Stimulated activated CD8-positive, alpha-beta memory T cell treated with anti-CD3 and anti-CD28 coated beads, Interleukin-15, amount 100 ng/mL, for 48 hours (primary cell): ENCODE results near the gene DAP.

Experiments
- DNase-seq, 2 donors: peaks; one replicate each; pipeline ENCODE4 v3.0.0-alpha.2; 2020; ENCODE audit warnings: low read depth in 2 of 2

Gene DAP

DNA sequence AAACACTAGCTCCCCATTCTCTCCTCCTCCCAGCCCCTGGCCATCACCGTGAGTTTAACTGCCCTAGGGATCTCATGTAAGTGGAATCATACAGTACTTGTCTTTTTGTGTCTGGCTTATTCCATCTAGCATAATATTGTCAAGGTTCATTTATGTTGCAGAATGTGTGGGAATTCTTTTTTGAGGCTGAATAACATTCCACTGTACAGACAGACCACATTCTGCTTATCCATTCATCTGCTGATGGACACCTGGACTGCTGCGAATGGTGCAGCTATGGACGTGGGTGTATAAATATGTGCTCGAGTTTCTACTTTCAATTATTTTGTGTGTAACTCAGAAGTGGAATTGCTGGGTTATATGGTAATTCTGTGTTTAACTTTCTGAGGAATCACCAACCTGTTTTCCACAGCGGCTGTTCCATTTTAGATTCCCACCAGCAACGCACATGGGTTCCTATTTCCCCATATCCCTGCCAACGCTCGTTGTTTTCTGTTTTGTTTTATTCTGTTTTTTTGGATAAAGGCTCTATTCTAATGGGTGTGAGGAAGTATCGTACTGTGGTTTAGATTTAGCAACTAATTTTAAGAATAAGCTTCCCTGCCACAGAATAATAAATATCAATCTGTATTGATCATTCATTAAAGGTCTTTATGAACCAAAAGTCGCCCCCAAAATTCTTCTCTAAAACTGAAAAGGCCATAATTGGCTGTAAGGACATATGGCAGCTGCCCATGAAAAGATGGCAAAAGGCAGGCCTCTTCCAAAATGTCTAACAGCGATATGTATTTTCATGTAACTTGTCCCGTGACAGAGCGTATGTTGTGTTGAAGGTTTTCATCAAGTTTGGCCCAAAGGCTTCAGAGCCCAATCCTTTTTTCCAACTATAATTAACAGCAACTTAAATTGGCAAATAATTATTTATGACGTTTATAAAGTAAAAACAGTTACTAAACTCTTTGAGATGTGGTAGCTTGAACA lies 70.3 kb downstream of the DAP start:
- no peak for DNase-seq

GRCh38 chr5:10689391-10690081 lies 71.5 kb downstream of the DAP start:
- DNase-seq, result no peak

GRCh38 chr5:10688651-10689171 lies 72.3 kb downstream of the DAP start:
- no peak for DNase-seq

DNA sequence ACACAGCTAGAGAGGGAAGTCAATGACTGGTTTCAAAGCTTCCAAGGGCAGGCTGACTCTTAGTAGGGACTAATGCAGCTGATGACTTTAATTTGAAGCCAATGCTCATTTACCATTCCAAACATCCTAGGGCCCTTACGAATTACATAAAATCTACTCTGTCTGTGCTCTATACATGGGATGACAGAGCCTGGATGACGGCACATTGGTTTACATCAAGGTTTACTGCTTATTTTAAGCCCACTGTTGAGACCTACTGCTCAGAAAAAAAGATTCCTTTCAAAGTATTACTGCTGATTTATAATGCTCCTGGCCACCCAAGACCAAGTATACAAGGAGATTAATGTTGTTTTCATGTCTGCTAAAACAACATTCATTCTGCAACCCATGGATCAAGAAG lies 74.1 kb downstream of the DAP start:
- DNase-seq, result no peak

DNA sequence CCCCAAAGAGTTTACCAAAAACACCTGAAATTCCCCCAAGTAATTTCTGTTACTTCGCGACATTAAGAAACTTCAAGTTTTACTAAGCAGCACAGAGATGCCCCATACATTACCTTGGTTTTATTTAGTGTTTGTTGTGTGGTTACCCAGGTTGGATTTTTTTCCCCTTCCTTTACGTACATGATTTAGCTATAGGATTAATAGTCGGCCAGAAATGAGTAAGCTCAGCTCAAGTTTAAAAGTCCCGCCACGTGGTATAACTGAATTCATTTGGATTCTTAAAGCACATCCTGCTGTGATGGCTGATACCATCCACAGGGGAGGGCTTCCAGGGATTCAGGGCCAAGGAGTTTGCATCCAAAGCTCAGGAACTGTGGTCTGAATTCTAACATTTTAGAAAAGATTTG lies 75.9 kb downstream of the DAP start:
- no peak for DNase-seq

- DNase-seq, result no peak
These were observed 76.5 kb downstream of the DAP start for GRCh38 chr5:10684303-10685086.

DNA sequence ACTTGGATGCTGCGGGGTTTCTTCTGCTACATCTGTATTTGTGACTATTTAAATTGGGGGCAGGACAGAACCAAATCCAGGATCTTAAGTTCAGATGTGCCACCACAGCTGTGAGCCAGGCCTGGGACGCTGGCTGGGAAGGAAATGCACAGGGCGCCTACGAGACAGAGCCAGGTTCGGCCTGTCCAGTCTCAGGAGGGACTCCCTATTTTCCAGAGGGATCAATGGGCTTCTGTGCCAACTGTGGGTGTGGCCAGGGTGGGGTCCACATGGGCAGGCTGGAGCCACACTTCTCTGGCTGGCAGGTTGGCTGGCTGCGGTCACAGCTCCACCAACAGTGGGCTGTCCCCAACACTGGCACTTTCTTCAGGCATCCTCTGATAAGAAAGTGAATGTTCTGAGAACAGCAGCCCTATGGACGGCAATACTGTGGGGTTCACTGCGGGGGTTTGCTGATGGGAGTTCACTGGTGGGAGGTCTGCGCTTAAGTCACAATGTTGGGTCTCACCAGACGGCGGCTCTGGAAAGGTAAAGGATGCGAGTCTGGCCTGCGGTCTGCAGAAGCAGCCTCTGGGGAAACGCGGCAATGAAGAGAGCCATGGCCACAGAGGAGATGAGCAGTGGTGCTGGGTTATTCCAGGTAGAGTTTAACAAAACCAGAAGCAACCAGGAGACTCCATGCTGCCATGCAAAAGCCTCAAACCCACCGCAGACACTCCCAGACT lies 78.1 kb downstream of the DAP start:
- DNase-seq, result no peak

GRCh38 chr5:10681731-10682679 lies 79.0 kb downstream of the DAP start:
- no peak for DNase-seq

DNA sequence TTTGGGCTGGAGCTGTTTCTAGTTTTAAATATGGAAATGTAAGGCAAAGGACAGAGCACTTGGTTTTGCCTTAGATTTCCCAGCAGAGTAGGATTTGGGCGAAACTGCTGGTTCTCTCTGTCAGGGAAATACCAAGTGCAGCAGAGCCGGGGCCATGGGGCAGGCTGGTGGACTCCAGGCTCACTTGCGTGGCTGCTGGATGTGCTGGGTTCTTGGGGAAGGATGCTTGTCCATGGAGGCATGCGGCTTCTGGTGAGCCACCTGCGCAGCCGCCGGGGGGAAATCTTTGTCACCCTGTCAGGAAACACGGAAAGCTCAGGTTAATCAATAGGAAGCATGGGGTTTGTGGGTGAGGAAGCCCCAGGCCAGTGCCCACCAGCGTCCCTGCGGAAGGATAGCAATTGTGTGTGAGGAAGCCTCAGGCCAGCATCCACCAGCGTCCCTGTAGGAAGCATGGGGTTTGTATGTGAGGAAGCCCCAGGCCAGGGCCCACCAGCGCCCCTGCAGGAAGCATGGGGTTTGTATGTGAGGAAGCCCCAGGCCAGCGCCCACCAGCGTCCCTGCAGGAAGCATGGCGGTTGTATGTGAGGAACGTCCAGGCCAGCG lies 80.1 kb downstream of the DAP start:
- DNase-seq, result no peak

DNA sequence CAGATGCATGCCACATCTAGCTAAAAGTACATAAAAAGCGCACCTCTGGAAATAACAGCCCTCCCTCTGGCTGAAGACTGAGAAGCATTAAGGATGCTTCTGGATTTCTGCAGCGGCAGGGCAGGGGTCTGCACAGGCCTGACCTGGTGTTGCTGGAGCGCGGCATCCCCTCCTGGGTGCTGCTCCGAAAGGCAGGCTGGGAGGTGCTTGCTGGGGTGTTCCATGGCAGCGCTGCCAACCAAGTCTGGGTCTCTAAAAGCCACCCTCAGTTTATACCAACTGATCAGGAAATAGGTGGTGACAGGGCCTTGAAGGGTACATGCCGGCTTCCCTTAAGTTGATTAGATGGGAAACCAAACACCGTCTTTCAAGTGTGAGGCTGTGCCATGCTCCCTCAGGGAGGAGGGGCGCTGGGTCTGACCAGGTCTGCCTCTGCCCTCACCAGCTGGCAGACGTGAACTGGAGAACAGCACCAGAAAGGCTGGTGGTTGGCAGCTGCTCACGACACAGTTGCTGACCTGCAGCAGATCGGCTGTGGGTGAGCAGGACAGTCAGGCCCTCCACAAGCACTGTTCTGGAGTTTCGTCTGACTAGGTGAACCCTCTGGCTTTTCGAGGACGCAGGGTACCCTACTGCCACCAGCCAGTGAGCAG lies 81.6 kb downstream of the DAP start:
- DNase-seq, result no peak

DNA sequence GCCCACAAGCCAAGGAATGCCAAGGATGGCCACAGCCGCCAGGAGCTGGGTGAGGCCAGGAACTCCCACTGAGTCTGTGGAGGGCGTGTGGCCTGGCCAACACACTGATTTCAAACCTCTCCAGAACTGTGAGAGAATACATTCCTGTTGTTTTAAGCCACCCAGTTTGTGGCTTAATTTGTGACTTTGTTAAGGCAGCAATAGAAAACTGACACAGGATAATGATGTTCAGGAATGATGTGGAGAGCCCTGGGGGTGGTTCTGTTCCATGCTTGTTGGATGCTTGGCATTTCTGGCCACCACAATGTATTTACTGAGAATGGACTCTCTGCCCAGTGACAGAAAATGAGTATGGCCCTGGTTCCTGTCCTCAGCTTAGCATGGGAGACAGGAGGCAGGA lies 82.8 kb downstream of the DAP start:
- DNase-seq, result no peak

DNA sequence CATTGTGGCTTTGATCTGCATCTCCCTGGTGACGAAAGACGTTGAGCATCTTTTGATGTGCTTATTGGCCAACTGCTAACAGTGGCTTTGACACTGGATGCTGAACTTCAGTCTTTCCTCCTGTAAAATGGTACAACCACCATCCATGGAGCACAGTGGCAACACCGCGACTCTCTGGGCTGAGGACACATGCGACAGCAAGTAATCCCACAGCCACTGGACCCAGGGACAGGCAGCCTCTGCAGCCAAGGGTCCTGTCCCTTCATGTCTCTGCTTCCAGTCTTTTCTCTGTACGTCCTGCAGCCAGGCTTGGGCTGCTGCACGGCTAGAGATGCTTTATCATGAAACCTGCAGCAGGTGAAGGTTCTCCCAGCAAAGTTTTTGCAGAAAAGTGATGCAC lies 83.5 kb downstream of the DAP start:
- DNase-seq, result no peak

GRCh38 chr5:10676946-10677345 lies 84.1 kb downstream of the DAP start:
- DNase-seq, result no peak

DNA sequence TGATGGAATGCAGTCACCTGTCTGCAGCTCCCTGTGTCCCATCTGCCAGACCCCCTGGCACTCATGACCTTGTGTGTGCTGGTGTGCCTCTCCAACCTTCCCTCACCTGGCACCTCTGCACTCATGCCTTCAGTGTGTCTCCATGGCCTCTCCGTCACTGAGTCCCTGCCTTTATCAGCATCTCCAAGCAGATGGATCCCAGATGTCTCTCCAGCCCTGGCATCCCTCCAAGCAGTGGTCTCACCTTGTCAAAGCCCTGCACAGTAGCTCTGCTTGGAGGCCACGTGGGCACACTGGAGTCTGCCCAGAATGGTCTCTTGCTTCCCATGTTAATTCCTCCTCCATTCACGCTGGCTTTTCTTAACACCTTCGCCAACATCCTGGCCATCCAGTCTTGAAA lies 84.8 kb downstream of the DAP start:
- DNase-seq, result no peak

GRCh38 chr5:10675177-10675700 lies 85.8 kb downstream of the DAP start:
- DNase-seq, result no peak

DNA sequence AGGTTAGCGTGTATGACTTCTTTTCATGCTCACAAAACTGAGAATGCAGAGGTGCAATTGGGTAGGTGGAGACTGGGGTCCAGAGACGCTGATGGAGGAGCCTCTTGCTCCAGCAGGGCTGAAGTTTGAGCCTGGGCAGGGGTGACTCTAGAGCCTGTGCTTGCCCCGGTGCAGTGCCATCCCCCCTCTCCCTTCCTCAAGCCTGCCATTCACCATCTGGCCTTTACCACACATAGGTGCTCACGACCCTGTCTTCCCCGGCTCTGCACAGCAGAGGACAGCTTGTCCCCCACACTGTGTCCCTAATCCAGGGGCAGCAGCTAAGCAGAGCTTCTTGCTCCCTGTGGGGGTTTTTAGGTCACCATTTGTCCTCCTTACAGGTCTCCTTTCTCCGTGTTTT lies 86.5 kb downstream of the DAP start:
- DNase-seq, result no peak

- DNase-seq, result no peak
These were observed 86.9 kb downstream of the DAP start for GRCh38 chr5:10674096-10674495.

- no peak for DNase-seq
These were observed 87.6 kb downstream of the DAP start for GRCh38 chr5:10673407-10673806.

DNA sequence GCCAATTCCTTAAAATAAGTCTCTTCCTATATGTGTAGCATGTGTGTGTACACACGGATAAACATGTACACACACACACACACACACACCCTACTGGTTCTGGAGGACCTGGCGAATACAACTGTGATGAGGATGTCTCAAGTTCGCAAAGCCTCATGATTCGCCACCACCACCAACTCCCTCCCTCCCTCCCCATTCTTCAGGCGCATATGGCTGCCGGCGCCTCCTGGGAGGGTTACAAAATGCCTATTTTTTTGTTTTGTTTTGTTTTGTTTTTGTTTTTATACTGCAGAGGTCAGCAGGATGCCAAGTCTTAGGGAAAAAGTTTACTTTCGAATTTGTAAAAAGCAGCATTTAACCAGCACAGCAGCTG lies 88.0 kb downstream of the DAP start:
- no peak for DNase-seq
